AG04450 (cell line): ENCODE data around the gene NOC2L. TPM values are rescaled to one million over a fixed set of nuclear protein-coding genes. Genes with fewer than 3 reads are reported as not detected.

Experiments used
- CTCF ChIA-PET: fragments of 300-600, 350-600 bp; formaldehyde crosslinking; extraction: SDS; loops from one replicate; lab custom pipeline; 2022; ENCODE audit warnings: antibody characterized with exemption, inconsistent platforms; lab: Charles Lee
- POLR2A ChIA-PET: fragments of 350-600 bp; formaldehyde crosslinking; extraction: SDS; loops from one replicate; lab custom pipeline; 2021; ENCODE audit warnings: antibody characterized with exemption, inconsistent platforms; lab: Yijun Ruan, JAX
- DNase-seq: peaks from one replicate; pipeline ENCODE4 v3.0.0-alpha.2; 2011; ENCODE audit warnings: low read depth, low spot score
- H3K27ac ChIP-seq: one replicate; pipeline ENCODE4 v1.5.1; 2012; ENCODE audit warnings: low read depth, low read length, control low read depth
- H3K27me3 ChIP-seq: one replicate; pipeline ENCODE4 v1.6.0; 2012; ENCODE audit warnings: low read length; ENCODE audit not compliant: control insufficient read depth, insufficient read depth
- H3K4me3 ChIP-seq: 2 replicates; pipeline ENCODE4 v1.5.1; 2011; ENCODE audit warnings: mild to moderate bottlenecking, low read depth, low read length, control low read depth
- H3K9me3 ChIP-seq: 2 replicates; pipeline ENCODE4 v1.5.1; 2012; ENCODE audit warnings: low read length; ENCODE audit not compliant: control insufficient read depth, insufficient read depth
- polyA plus RNA-seq: library from polyadenylated mRNA; depleted of rRNA; stranded (reverse); fragments of >200 nt; gene quantifications from 2 replicates; pipeline ENCODE4 v1.2.3, GENCODE V29; 2011
- TF ChIP-seq, protein P1 (sequence below): IDR thresholded peaks from 2 replicates; pipeline ENCODE4 v1.5.1; 2011; ENCODE audit warnings: low read depth, low read length, control low read depth, inconsistent platforms

Gene NOC2L
- polyA plus RNA-seq, 1 experiment = 36.1 TPM

- DNase-seq = no peak
- Histone ChIP-seq H3K27ac (no peak overlapping the region), H3K9me3 (no peaks in the 10 kb centered on the region; the same call in 1 of the 2 replicates), H3K4me3 (no peak overlapping the region), H3K27me3 (peaks cover 4% of the 10 kb centered on the region)
- ChIA-PET POLR2A (no interaction called here), CTCF (no interaction called here)
- TF ChIP-seq, protein P1, sequence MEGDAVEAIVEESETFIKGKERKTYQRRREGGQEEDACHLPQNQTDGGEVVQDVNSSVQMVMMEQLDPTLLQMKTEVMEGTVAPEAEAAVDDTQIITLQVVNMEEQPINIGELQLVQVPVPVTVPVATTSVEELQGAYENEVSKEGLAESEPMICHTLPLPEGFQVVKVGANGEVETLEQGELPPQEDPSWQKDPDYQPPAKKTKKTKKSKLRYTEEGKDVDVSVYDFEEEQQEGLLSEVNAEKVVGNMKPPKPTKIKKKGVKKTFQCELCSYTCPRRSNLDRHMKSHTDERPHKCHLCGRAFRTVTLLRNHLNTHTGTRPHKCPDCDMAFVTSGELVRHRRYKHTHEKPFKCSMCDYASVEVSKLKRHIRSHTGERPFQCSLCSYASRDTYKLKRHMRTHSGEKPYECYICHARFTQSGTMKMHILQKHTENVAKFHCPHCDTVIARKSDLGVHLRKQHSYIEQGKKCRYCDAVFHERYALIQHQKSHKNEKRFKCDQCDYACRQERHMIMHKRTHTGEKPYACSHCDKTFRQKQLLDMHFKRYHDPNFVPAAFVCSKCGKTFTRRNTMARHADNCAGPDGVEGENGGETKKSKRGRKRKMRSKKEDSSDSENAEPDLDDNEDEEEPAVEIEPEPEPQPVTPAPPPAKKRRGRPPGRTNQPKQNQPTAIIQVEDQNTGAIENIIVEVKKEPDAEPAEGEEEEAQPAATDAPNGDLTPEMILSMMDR = no peak
Observed at GRCh38 chr1:936348-937264, 22.4 kb downstream of the NOC2L start.

GRCh38 chr1:935751-936231, 23.3 kb downstream of the NOC2L start:
- peaks cover 4% of the 10 kb centered on the region for H3K27me3 ChIP-seq
- CTCF ChIA-PET = no interaction called here
- POLR2A ChIA-PET = no interaction called here
- no peaks in the 10 kb centered on the region; the same call in 1 of the 2 replicates for H3K9me3 ChIP-seq
- TF ChIP-seq, protein P1 = no peak
- no peak overlapping the region for H3K4me3 ChIP-seq
- DNase-seq = no peak
- no peak overlapping the region for H3K27ac ChIP-seq

DNA sequence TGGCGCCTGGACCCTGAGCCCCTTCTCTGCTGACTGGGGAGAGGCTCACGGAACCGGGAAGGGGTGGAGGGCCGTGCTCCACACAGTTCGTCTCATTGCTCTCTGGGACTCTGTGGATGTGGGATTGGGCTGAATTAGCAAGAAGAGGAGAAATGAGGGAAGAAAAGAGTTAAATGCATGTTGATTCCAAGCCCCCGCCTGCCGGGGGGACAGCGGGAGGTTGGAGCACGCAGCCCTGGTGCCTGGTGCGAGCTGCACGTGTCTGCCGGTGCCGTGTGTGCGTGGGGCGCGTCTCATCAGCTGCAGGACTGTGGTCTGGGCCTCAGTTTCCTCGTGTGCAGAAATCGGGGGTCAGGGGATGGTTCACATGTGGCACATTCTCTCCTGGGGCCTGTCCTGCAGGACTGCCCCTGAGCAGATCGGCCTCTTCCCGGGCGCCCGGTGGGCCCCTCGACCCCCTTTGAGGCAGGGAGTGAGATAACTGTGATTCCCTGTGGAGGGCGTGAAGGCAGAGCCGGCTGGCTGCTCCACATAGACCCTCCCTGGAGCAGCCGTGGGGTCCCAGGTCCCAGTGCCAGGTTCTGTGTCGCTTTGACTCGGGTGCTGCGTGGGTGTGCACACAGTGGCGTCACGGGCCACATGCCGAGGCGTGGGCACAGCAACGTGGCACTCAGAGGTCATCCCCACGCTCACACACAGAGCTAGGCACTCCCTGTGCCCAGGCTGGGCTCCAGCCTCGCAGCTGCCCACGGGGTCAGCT, 23.9 kb downstream of the NOC2L start:
- DNase-seq = no peak
- peaks cover 4% of the 10 kb centered on the region for H3K27me3 ChIP-seq
- TF ChIP-seq, protein P1 = no peak
- no peak overlapping the region for H3K4me3 ChIP-seq
- no peak overlapping the region for H3K27ac ChIP-seq
- no peaks in the 10 kb centered on the region; the same call in 1 of the 2 replicates for H3K9me3 ChIP-seq
- ChIA-PET CTCF (no interaction called here), POLR2A (no interaction called here)

DNA sequence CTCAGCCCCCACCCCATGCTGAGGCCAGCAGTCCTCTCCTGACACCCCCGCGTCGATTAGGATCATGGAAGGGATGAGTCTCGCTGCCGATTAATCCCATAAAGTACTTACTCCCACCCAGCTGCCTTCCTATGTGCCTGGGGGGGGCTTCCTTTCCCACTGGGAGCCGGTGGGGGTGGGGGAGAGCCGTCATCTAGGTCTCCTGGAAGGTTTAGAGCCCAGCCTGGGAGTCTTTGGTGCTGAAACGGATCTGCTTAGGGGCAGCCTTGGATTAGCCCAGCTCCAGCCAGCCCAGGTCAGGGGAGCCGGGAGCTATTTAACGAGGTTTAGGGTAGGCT, 25.5 kb downstream of the NOC2L start:
- Histone ChIP-seq H3K27ac (no peak overlapping the region), H3K9me3 (no peaks in the 10 kb centered on the region; the same call in 1 of the 2 replicates), H3K4me3 (no peak overlapping the region), H3K27me3 (peaks cover 4% of the 10 kb centered on the region)
- TF ChIP-seq, protein P1 = no peak
- no peak for DNase-seq
- CTCF ChIA-PET = no interaction called here
- POLR2A ChIA-PET = interaction anchor here (0.6 kb wide), 2 partner anchors 9 to 106 kb away, joined by 4 to 6 read pairs; no protein-coding TSS in a partner anchor
